Sigmoid colon (tissue), 7 donors: ENCODE results near the gene RNASEH2B. TPM values are rescaled to one million over a fixed set of nuclear protein-coding genes. Genes with fewer than 3 reads are reported as not detected.

Source experiments
- DNase-seq: peaks from one replicate; pipeline ENCODE4 v3.0.0-alpha.2; 2019
- H3K27ac ChIP-seq, 4 donors: fragments of 200-600 bp; sonication (generic); one replicate each; pipeline ENCODE4 v1.5.1; 2016 to 2019; ENCODE audit warnings: mild to moderate bottlenecking in 1 of 4
- H3K27me3 ChIP-seq, 3 donors: fragments of 200-600 bp; sonication (generic); one replicate each; pipeline ENCODE4 v1.5.1; 2019; ENCODE audit warnings: mild to moderate bottlenecking in 1 of 3
- H3K36me3 ChIP-seq, 4 donors: fragments of 200-600 bp; sonication (generic); one replicate each; pipeline ENCODE4 v1.5.1; 2016 to 2019
- H3K4me1 ChIP-seq, 4 donors: fragments of 200-600 bp; sonication (generic); one replicate each; pipeline ENCODE4 v1.5.1; 2017 to 2019
- H3K4me3 ChIP-seq, 4 donors: fragments of 200-600 bp; sonication (generic); one replicate each; pipeline ENCODE4 v1.5.1; 2017 to 2019; ENCODE audit warnings: mild to moderate bottlenecking in 2 of 4, moderate library complexity in 1 of 4
- H3K9me3 ChIP-seq, 4 donors: fragments of 200-600 bp in 3 of 4; sonication (generic) in 3 of 4; one replicate each; pipeline versions ENCODE4 v1.5.1 to v1.6.1; 2013 to 2019
- EP300 ChIP-seq, 4 donors: sonication (generic); formaldehyde crosslinking; IDR thresholded peaks; one replicate each; pipeline ENCODE4 v1.6.1; 2017; ENCODE audit warnings: antibody characterized with exemption in 4 of 4
- POLR2A ChIP-seq, 2 donors: fragments of 450-650 bp; IDR thresholded peaks; one replicate each; pipeline ENCODE4 v1.6.1; 2016; ENCODE audit warnings: antibody characterized with exemption in 2 of 2, mild to moderate bottlenecking in 2 of 2, moderate library complexity in 2 of 2
- POLR2AphosphoS5 ChIP-seq, 4 donors: sonication (generic); formaldehyde crosslinking; IDR thresholded peaks; one replicate each; pipeline ENCODE4 v1.6.1; 2017; ENCODE audit warnings: antibody characterized with exemption in 4 of 4
- WGBS, 2 donors: extraction: QIAGEN DNeasy Blood & Tissue Kit; methylation state at CpG; one replicate each; pipeline ENCODE4 v1.1.7; 2013; 5-methylcytosine and 5-hydroxymethylcytosine counted together
- intact Hi-C: fragments of 100-400 bp; cut with DNase I; formaldehyde crosslinking; loops from one replicate; pipeline ENCODE4 v1.15.1; 2023
- polyA plus RNA-seq, 3 donors: library from polyadenylated mRNA; stranded (reverse); fragments of 200-250 nt; gene quantifications; one replicate each; pipeline ENCODE4 v1.2.3, GENCODE V29; 2013
- total RNA-seq, 4 donors: library from RNA; depleted of rRNA; stranded (reverse); fragments of >200 nt; gene quantifications; one replicate each; pipeline ENCODE4 v1.1.0, GENCODE V29; 2016
- TF ChIP-seq, protein P1 (sequence below), 4 experiments: fragments of 450-650 bp in 3 of 4; fragments of 200-600 bp in 1 of 4; IDR thresholded peaks; one replicate each; pipeline ENCODE4 v1.5.1; 2016 to 2019; ENCODE audit warnings: antibody characterized with exemption in 4 of 4, mild to moderate bottlenecking in 3 of 4, moderate library complexity in 2 of 4
- donor health status: healthy with polysubstance abuse.
- donor health status: Bipolar disorder and iron deficiency.
- donor health status: healthy.

RNASEH2B gene
- total and polyA plus RNA-seq, 7 donors = 32.6 to 108 (median 41.1) TPM

- no peak for TF ChIP-seq POLR2A (IDR thresholded peaks at IDR 0.05)
- TF ChIP-seq EP300 (IDR thresholded peaks at IDR 0.05) = no peak
- TF ChIP-seq POLR2AphosphoS5 (IDR thresholded peaks at IDR 0.05) = no peak
- TF ChIP-seq, protein P1, sequence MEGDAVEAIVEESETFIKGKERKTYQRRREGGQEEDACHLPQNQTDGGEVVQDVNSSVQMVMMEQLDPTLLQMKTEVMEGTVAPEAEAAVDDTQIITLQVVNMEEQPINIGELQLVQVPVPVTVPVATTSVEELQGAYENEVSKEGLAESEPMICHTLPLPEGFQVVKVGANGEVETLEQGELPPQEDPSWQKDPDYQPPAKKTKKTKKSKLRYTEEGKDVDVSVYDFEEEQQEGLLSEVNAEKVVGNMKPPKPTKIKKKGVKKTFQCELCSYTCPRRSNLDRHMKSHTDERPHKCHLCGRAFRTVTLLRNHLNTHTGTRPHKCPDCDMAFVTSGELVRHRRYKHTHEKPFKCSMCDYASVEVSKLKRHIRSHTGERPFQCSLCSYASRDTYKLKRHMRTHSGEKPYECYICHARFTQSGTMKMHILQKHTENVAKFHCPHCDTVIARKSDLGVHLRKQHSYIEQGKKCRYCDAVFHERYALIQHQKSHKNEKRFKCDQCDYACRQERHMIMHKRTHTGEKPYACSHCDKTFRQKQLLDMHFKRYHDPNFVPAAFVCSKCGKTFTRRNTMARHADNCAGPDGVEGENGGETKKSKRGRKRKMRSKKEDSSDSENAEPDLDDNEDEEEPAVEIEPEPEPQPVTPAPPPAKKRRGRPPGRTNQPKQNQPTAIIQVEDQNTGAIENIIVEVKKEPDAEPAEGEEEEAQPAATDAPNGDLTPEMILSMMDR (IDR thresholded peaks at IDR 0.05) = no peak
- Histone ChIP-seq H3K27me3 (no peaks in the 10 kb centered on the region), H3K9me3 (peaks cover 0 to 2% (median under 1%) of the 10 kb centered on the region in 4 donors), H3K4me1 (peaks cover 0 to 11% (median 5%) of the 10 kb centered on the region in 4 donors), H3K27ac (no peak overlapping the region), H3K4me3 (no peak overlapping the region), H3K36me3 (peaks cover 0 to 20% (median 0%) of the 10 kb centered on the region in 4 donors)
- DNase-seq = no peak
- intact Hi-C loops = no loop called here
- WGBS, 2 donors = 75 to 86% methylated on average over 3 of the region's 3 CpGs
Measured at GRCh38 chr13:50928659-50929462, 19.3 kb downstream of the RNASEH2B start.

- H3K4me3 ChIP-seq = no peak overlapping the region
- H3K4me1 ChIP-seq = peaks cover 0 to 11% (median 5%) of the 10 kb centered on the region in 4 donors
- H3K36me3 ChIP-seq = peaks cover 0 to 38% (median 3%) of the 10 kb centered on the region in 4 donors
- no peak for DNase-seq
- no peak overlapping the region for H3K27ac ChIP-seq
- intact Hi-C loops = no loop called here
- WGBS, 2 donors = 93 to 98% methylated on average over 6 of the region's 6 CpGs
- TF ChIP-seq EP300 (IDR thresholded peaks at IDR 0.05) (no peak), POLR2AphosphoS5 (IDR thresholded peaks at IDR 0.05) (no peak), POLR2A (IDR thresholded peaks at IDR 0.05) (no peak)
- TF ChIP-seq, protein P1 (IDR thresholded peaks at IDR 0.05) = no peak
- no peaks in the 10 kb centered on the region for H3K27me3 ChIP-seq
- H3K9me3 ChIP-seq = no peaks in the 10 kb centered on the region
Measured at GRCh38 chr13:50932091-50932490, 22.5 kb downstream of the RNASEH2B start.

DNA sequence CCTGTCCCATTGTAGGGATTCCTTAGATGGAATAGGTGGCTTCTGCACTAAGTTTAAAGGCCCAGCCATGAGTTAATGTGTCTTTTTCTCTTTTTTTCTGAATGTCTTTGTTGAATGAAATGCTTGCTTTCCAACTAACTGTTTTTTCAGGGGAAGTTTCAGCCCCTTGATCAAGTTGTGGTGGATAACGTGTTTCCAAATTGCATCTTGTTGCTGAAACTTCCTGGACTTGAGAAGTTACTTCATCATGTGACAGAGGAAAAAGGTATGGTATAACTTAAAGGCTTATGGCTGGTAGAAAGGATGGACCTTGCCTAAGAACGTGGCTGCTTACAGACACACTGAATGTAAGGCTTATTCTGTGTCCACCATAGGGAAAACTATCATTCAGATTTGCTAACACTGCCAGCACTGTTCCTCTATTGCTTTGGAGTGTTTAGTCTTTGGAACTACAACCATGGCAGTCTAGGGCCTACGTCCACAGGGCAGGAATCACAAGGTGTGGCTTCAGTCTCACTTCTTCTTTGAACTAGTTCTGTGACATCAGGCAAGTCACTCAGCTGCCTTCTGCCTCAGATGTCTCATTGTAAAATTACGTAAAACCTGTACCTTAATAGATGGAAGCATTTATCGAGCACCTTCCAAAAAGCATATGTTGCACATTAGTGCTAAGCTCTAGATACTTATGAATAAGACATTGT, 25.3 kb downstream of the RNASEH2B start:
- H3K27ac ChIP-seq = no peak overlapping the region
- H3K27me3 ChIP-seq = no peaks in the 10 kb centered on the region
- TF ChIP-seq POLR2AphosphoS5 (IDR thresholded peaks at IDR 0.05) = no peak
- TF ChIP-seq, protein P1 (IDR thresholded peaks at IDR 0.05) = no peak
- TF ChIP-seq EP300 (IDR thresholded peaks at IDR 0.05) = no peak
- TF ChIP-seq POLR2A (IDR thresholded peaks at IDR 0.05) = no peak
- no peak overlapping the region for H3K4me3 ChIP-seq
- no peaks in the 10 kb centered on the region for H3K4me1 ChIP-seq
- DNase-seq = no peak
- intact Hi-C loops = no loop called here
- 90 to 93% methylated on average over 5 of the region's 5 CpGs for WGBS, 2 donors
- no peaks in the 10 kb centered on the region for H3K9me3 ChIP-seq
- peaks cover 0 to 47% (median 3%) of the 10 kb centered on the region in 4 donors for H3K36me3 ChIP-seq

DNA sequence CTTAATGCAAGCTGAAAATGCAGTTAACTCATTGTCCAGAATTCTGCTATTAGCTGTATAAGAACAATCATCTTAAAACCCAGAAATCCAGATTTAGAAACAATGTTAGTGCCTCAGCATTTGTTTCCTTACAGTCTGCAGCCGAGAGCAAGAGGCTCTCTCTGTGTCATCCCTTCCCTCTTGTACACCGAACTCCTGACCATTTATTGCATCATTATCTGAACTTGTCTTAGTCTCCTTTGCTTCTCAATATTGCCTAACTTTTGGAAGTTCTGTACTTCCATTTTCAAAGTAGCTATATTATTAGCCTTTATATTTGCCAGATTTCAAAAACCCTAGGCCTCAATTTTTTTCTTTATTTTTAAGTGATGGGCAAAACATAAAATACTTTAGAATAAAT, 27.1 kb downstream of the RNASEH2B start:
- H3K9me3 ChIP-seq = no peaks in the 10 kb centered on the region
- H3K27me3 ChIP-seq = no peaks in the 10 kb centered on the region
- intact Hi-C loops = no loop called here
- TF ChIP-seq, protein P1 (IDR thresholded peaks at IDR 0.05) = no peak
- peak in 1 of 4 donors; percentile 20 for TF ChIP-seq POLR2AphosphoS5 (IDR thresholded peaks at IDR 0.05)
- peak in 1 of 4 donors; percentile 8 for TF ChIP-seq EP300 (IDR thresholded peaks at IDR 0.05)
- TF ChIP-seq POLR2A (IDR thresholded peaks at IDR 0.05) = no peak
- peaks cover 0 to 41% (median 3%) of the 10 kb centered on the region in 4 donors for H3K36me3 ChIP-seq
- no peak overlapping the region for H3K27ac ChIP-seq
- H3K4me1 ChIP-seq = no peaks in the 10 kb centered on the region
- WGBS, 2 donors = 86 to 94% methylated on average over 2 of the region's 2 CpGs
- no peak for DNase-seq
- H3K4me3 ChIP-seq = no peak overlapping the region
